Activated CD4-positive, alpha-beta T cell treated with anti-CD3 and anti-CD28 coated beads for 4 hours (primary cell): ENCODE results near the gene NFATC4.
A peak's percentile ranks its signal among the peaks of the same experiment; 100 is the strongest.
"Not testable (repeated sequence)": the region's sequence is repeated elsewhere in the genome, so short reads cannot be mapped to it uniquely, and the experiment has no call there.

Source experiments
- DNase-seq, 2 donors: peaks; one replicate each; pipeline ENCODE4 v3.0.0-alpha.2; 2020

NFATC4 gene

GRCh38 chr14:24367514-24368211 is at the start of gene NFATC4:
Gene NFATC4 (plus strand): TSS chr14:24368184. CDS start chr14:24368341, 157 bp downstream.
- no peak for DNase-seq

- DNase-seq = no peak
Measured at GRCh38 chr14:24321212-24321975, 46.6 kb upstream of the NFATC4 start.

GRCh38 chr14:24322672-24323071 is 45.3 kb upstream of the NFATC4 start:
- DNase-seq = no peak

GRCh38 chr14:24323341-24323740 is 44.6 kb upstream of the NFATC4 start:
- DNase-seq = no peak

GRCh38 chr14:24324024-24324423 is 44.0 kb upstream of the NFATC4 start:
- no peak for DNase-seq

- DNase-seq = no peak
Measured at GRCh38 chr14:24325041-24325530, 42.9 kb upstream of the NFATC4 start.

GRCh38 chr14:24325963-24326362 is 42.0 kb upstream of the NFATC4 start:
- no peak for DNase-seq

- no peak for DNase-seq
Measured at GRCh38 chr14:24327303-24327702, 40.7 kb upstream of the NFATC4 start.

GRCh38 chr14:24327914-24328313 is 40.1 kb upstream of the NFATC4 start:
- DNase-seq = not testable (repeated sequence)

- no peak for DNase-seq
Measured at GRCh38 chr14:24329073-24329663, 38.8 kb upstream of the NFATC4 start.

- DNase-seq = peak; percentile 31 to 45
Measured at GRCh38 chr14:24329736-24330135, 38.2 kb upstream of the NFATC4 start.

GRCh38 chr14:24330973-24331674 is 36.9 kb upstream of the NFATC4 start:
- no peak for DNase-seq

- no peak for DNase-seq
Measured at GRCh38 chr14:24331731-24332267, 36.2 kb upstream of the NFATC4 start.

GRCh38 chr14:24332268-24332993 is 35.6 kb upstream of the NFATC4 start:
- DNase-seq = peak; percentile 85 to 86

- DNase-seq = no peak
Measured at GRCh38 chr14:24334431-24335291, 33.3 kb upstream of the NFATC4 start, which contains the start of gene ADCY4. Gene ADCY4 (minus strand): TSS chr14:24335071. CDS start chr14:24334652, 419 bp downstream.

- no peak for DNase-seq
Measured at GRCh38 chr14:24335461-24336171, 32.4 kb upstream of the NFATC4 start.

- no peak for DNase-seq
Measured at GRCh38 chr14:24337144-24337823, 30.7 kb upstream of the NFATC4 start.

- no peak for DNase-seq
Measured at GRCh38 chr14:24337824-24338175, 30.2 kb upstream of the NFATC4 start.

- DNase-seq = no peak
Measured at GRCh38 chr14:24338843-24339242, 29.1 kb upstream of the NFATC4 start.
